GM21723 (cell line): Measurements from ENCODE around the gene AUTS2.
"Not testable (repeated sequence)": the region's sequence is repeated elsewhere in the genome, so short reads cannot be mapped to it uniquely, and the experiment has no call there.

Experiments used
- ATAC-seq: cut with Tn5 transposase; IDR thresholded peaks from one replicate; pipeline ENCODE4 v1.9.1; 2021; ENCODE audit warnings: mild to moderate bottlenecking, moderate library complexity; ENCODE audit not compliant: unreplicated experiment

Gene AUTS2

GRCh38 chr7:69782917-69783684 lies 184.8 kb downstream of the AUTS2 start:
- ATAC-seq, result no peak

GRCh38 chr7:69786130-69786529 lies 187.9 kb downstream of the AUTS2 start:
- not testable (repeated sequence) for ATAC-seq

- ATAC-seq, result no peak
These were observed 188.6 kb downstream of the AUTS2 start for GRCh38 chr7:69786730-69787395.

- ATAC-seq, result no peak
These were observed 189.6 kb downstream of the AUTS2 start for GRCh38 chr7:69787736-69788431.

- ATAC-seq, result no peak
These were observed 191.3 kb downstream of the AUTS2 start for GRCh38 chr7:69789563-69789962.

GRCh38 chr7:69790977-69791724 lies 192.9 kb downstream of the AUTS2 start:
- no peak for ATAC-seq

- no peak for ATAC-seq
These were observed 193.5 kb downstream of the AUTS2 start for GRCh38 chr7:69791739-69792138.

- ATAC-seq, result no peak
These were observed 197.7 kb downstream of the AUTS2 start for GRCh38 chr7:69795932-69796331.

- ATAC-seq, result no peak
These were observed 198.1 kb downstream of the AUTS2 start for GRCh38 chr7:69796416-69796815.

GRCh38 chr7:69799048-69799697 lies 200.9 kb downstream of the AUTS2 start:
- ATAC-seq, result no peak

- ATAC-seq, result no peak
These were observed 201.7 kb downstream of the AUTS2 start for GRCh38 chr7:69799990-69800389.

GRCh38 chr7:69800495-69800894 lies 202.2 kb downstream of the AUTS2 start:
- ATAC-seq, result no peak

- no peak for ATAC-seq
These were observed 203.7 kb downstream of the AUTS2 start for GRCh38 chr7:69801729-69802682.

- peak; percentile 91 for ATAC-seq
These were observed 205.6 kb downstream of the AUTS2 start for GRCh38 chr7:69803699-69804516.

- no peak for ATAC-seq
These were observed 206.7 kb downstream of the AUTS2 start for GRCh38 chr7:69804962-69805361.

GRCh38 chr7:69808391-69808790 lies 210.1 kb downstream of the AUTS2 start:
- no peak for ATAC-seq

- no peak for ATAC-seq
These were observed 213.4 kb downstream of the AUTS2 start for GRCh38 chr7:69811476-69812308.

GRCh38 chr7:69812756-69813155 lies 214.5 kb downstream of the AUTS2 start:
- no peak for ATAC-seq
